GM18868 (cell line): ENCODE measurements around the gene PRR33.

Experiments
- ATAC-seq: cut with Tn5 transposase; IDR thresholded peaks from one replicate; pipeline ENCODE4 v1.9.1; 2021; ENCODE audit warnings: mild to moderate bottlenecking, moderate library complexity; ENCODE audit not compliant: unreplicated experiment

The PRR33 gene

DNA sequence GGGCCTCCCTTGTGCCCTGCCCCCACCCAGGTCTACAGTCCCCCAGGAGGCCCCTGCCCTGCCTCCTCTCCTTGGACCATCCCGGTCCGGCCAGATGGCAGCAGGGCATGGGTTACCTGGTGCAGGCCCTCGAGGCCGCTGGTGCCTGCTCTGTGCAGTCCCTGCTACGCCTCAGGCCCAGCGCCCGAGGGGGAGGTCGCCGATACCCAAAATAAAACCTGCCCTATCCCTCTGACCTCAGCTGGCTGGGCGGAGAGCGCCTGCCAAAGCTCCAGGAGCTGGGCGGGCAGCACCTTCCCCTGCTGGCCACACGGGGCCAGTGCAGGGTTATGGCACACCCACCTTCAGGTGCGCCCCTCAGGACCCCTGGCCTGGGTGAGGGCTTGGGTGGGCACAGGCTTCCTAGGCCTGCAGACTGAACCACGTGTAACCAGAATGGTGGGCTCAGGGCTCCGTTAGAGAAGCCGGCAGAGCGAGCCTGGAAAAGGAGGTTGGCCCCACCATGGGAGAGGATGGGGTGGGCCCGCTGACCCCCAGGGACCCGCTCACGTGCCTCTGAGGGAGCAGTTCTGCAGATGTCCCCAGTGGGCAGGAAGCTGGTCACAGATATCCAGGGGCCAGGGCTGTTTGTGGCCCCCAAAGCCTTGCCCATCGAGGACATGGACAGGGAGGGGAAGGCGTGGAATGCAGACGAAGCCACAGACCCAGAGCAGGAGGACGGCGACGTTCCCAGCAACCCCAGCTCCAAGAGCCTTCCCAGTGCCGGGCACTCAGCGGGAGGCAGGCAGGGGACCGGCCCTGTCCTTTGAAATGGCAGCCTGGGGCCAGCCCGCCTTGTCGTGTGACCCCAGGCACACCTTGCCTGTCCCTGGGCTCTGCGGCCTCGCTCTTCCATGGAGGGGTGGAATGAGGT is 26.1 kb upstream of the PRR33 start:
- ATAC-seq = no peak

DNA sequence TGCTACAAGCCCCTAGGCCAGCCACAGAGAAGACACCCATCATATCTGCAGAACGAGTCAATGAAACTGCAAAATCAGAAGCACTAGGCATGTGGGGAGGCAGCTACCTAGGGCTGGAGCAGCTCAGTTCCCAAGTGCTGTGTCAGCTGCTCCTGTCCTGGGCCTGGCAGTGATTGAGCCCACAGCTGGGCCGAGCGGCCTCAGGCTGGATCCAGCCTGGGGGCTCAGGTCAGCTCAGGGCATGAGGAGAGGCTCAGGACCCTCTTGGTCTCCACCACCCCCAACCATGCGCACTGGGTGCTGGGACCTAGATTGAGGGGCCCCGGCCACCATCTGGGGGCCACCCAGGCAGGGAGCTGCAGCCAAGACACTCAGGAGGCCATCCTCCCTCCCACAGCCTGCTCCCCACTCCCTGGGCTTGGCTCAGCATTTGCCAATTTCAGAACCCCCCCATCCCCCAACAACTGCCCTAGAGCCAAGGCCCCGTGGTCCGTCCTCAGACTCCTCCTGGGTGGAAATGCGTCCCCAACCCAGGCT is 25.4 kb upstream of the PRR33 start:
- ATAC-seq = no peak

DNA sequence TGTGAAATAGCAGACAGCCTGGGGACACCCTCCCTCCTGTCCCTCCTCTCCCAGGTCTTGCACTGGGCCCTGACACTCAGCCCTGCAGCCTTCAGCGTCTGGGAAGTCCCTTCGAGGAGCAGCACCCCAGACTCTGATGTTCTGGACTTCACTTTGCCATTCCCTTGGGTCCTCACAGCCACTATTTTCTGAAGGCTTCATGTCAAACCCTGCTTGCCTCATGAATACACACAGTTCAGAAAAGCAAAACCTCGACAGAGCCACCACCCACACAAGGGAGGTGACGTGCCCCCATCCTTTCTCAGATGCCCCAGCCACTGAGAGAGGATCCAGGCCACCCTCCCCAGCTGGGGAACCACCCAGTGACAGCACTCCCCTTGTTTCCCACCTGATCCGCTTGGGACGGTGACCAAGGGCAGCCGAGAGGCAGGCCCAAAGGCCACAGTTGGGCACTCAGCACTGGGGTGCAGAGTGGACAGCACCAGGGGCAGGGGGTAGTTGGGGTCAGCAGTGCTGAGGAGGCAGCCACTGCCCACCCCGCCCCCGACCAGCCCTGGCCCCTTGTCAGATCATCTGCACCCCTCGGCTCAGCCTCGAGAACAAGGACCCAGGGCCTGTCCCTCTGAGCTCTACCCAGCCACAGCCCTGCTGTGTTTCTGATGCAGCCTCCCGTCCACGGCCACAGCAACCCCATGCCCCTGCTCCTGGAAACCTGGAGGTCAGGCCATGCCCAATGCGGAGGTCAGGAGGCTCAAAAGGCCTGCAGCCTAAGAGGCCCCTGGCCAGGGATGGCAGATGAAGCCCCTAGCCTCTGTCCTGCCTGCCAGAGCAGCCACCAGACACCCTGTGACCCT is 24.7 kb upstream of the PRR33 start:
- peak; percentile 47 for ATAC-seq

DNA sequence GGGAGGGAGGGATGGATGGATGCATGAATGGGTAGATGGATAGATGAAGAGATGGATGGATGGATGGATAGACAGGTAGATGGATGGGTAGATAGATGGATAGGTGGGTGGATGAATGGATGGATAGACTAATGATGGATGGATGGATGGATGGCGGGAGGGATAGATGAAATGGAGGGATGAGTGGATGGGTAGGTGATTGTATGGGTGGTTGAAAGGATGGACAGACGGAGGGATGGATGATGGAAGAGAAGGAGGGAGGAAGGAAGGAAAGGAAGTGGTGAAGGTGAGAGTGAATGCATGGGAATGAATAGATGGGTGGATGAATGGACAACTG is 24.1 kb upstream of the PRR33 start:
- no peak for ATAC-seq

DNA sequence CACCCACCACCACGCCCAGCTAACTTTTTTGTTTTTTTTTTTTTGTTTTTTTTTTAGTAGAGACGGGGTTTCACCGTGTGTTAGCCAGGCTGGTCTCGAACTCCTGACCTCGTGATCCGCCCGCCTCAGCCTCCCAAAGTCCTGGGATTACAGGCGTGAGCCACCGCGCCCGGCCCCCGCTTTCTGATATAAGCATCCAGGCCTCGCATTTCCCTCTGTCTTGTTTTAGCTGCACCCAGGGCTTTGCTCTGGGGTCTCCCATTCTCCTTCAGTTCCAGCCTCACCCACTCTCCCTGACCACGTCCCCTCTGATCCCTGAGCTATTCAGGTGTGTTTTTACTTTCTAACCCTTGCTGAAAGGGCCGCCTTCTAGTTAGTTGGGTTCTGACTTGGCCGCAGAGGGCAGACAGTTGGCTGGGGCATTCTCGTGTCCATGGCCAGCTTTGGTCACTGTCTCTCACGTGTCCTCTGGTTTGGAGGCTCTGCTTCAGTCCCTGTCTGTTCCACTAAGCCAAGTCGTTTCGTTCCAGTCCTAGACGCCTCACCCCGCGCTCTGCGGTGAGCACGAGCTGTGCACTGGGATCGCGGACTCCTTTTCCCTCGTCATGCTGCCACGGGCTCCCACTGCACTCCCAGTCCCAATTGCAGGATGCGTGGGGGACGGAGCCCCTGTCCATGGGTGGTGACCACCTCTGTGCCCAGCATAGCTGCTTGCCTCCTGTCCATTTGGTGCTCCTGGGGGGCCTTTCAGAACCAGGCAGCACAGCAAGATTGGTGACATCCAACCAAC is 21.8 kb upstream of the PRR33 start:
- no peak for ATAC-seq

DNA sequence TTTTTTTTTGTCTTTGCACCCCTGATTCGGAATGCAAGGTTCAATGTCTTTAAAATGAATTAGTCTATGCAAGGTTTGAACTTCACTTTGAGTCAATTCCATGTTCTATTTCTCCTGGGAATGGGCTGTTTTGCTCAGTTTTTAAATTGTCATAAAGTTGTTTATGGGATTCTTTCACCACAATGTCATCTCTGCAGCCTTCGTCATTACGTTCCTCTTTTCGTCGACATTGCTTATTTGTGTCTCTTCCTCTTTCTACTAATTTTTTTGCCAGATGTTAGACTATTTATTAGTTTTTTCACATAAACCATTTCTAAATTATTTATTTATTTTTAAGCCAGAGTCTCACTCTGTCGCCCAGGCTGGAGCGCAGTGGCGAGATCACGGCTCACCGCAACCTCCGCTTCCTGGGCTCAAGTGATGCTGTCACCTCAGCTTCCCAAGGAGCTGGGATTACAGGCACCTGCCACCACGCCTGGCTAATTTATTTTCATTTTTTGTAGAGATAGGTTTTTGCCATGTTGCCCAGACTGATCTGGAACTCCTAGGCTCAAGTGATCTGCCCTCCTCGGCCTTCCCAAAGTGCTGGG is 20.7 kb upstream of the PRR33 start:
- ATAC-seq = no peak

DNA sequence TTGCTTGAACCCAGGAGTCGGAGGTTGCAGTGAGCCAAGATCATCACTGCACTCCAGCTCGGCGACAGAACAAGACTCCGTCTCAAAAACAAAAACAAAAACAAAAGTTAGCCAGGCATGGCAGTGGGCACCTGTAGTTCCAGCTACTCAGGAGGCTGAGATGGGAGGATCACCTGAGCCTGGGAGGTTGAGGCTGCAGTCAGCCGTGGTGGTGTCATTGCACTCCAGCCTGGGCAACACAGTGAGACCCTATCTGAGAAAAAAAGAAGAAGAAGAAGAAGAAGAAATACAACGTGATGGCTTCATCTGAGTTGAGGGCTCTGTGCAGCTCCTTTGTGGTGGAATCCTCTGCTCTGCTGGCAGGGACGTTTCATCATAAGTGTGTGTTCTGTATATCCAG is 17.8 kb upstream of the PRR33 start:
- no peak for ATAC-seq

DNA sequence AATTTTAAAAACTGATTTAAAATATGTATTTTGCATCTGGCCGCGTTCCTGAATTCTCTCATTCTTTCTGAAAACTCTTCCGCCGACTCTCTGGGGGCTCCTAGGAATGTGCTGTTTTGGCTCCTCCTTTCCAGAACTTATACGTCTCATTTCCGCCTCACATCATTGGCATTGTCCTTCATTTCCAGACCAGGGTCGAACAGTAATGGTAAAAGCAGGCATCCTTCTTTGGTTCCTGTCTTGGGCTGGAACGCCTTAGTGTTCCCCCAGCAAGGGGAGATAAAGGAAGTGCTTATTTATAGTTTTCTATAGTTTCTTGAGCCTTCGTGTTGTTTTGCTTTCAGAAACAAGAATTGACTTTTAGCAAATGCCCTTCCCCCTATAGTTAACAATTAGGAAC is 16.9 kb upstream of the PRR33 start:
- no peak for ATAC-seq

DNA sequence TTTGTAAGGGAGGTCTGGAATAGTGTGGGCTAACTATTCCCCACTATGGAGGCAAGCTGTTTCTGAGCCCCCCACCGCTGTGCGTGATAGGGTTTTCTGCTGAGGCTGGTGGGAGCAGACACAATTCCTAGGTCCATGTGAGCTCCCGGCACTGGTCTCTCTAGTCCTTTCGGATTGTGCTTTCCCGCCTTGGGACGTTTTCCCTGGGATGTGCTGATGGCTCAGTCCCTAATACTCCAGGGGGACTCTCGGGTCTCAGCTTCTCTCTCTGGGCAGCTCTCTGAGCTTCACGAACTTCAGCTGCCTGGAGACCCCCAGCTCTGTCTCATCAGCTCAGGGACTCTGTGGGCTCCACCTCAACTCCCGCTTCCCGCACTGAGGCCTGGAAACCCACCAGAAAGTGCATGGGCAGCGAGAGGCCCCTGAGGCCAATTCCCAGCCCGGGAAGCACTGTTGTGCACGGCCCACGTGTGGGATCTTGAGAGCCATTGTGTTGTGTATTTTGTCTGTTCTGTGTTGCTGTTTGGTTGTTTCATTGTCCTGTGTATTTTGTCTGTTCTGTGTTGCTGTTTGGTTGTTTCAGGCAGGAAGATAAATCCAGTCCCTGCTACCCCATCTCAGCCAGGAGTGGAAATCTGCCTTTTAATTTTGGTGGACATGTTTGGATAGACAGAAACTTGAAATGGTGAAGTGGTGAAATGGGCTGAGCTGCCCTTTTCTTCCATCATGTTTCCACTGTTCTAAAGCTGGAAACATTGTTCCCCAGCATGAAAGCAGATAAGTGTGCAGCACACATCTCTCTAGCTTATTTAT is 15.1 kb upstream of the PRR33 start:
- no peak for ATAC-seq

DNA sequence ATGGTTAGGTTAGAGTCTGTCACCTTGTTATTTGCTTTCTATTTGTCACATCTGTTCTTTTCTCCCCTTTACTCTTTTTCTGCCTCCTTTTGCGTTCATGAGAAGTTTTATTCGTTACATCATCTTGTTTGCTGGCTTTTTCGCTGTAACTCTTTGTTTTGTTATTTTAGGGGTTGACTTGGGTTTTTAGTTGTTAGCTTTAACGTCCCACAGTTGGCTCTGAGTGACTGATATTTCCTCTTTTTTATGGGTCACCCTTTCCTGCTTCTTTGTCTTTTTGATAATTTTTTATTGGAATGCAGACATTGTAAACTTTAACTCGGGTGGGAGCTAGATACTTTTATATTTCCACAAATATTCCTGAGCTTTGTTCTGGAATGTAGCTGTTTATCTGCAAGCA is 14.5 kb upstream of the PRR33 start:
- no peak for ATAC-seq

DNA sequence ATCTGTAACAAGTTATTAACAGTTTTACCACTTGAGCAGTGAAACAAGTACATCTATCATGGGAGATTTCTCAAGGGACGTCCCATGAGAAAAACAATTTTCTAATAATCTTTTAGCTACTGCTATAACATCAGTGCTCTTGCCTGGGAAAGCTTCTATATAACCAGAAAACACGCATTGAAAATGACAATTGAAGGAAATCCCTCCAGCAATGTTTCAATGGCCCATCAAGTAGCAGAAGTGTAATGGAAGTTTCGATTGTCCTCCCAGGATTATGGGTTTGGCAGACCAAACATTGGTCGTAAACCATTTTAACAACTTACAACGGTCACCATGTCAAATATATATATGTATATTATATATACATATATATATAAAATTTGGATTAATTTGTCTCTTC is 8.0 kb upstream of the PRR33 start:
- no peak for ATAC-seq

DNA sequence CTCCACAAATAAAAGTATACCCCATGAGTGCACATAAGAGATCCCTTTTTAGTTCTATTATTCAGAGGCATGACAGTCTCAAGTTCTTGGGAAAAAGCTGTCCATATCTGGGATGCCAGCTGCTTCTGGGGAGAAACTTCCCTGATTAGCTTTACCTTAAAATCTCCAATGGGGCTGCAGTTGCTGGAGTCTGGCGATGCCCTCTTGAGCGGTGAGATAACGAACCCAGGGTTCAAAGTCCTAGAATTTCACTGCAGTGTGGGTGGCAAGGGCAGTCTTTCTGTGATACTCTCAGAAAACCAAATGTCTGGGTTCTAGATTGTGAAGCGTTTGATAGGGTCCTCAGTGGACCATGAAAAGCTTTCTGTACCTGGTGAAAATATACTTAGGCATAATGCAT is 7.4 kb upstream of the PRR33 start:
- no peak for ATAC-seq

DNA sequence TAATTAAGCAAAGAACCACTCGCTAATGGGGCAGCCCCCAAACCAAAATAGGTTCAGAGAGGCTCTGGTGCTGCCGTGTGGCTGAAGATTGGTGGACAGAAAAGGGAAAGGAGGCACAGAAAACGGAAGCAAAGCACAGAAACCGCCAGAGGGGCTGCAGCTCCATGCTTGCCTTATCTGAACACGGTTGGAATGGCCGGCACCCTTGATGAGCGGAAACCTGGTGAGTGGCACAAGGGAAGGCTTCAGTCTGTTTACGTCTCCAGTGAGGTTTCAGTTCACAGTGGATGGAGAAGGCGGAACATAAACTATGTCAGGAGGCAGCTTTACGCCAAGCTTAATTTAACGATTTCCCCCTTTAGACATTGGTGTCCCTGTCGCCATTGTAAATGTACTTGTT is 5.2 kb upstream of the PRR33 start:
- no peak for ATAC-seq

DNA sequence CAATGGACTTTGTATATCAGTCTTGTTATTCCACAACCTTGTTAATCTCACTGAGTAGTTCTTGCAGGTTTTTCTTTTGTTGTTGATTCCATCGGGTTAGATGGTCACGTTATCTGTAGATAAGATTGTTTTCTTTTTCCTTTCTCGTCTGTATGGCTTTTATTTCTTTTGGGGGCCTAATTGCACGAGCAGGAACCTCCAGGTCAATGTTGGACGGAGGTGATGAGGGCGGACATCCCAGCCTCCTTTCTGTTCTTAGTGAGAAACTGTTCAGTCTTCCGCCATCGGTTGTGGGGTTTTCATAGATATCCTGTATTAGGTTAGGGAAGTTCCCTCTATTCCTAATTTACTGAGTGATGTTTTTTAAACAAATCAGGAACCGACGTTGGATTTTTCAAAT is 4.8 kb upstream of the PRR33 start:
- no peak for ATAC-seq

DNA sequence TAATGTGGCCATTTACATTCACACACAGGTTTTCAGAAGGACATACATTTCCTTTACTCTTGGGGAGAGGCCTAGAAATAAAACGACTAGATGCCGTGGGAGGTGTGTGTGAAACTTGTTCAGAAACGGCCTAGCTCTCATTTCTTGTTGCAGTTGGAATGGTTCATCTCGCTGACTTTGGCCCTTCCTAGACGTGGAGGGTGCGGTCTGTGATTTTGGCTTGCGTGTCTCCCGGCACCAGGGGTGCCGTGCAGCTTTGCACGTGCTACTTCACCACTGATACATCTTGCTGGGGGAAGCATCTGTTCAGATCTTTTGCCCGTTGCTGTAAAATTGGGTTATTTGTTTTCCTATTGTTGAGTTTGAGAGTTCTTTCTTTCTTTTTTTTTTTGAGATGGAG is 3.1 kb upstream of the PRR33 start:
- no peak for ATAC-seq

DNA sequence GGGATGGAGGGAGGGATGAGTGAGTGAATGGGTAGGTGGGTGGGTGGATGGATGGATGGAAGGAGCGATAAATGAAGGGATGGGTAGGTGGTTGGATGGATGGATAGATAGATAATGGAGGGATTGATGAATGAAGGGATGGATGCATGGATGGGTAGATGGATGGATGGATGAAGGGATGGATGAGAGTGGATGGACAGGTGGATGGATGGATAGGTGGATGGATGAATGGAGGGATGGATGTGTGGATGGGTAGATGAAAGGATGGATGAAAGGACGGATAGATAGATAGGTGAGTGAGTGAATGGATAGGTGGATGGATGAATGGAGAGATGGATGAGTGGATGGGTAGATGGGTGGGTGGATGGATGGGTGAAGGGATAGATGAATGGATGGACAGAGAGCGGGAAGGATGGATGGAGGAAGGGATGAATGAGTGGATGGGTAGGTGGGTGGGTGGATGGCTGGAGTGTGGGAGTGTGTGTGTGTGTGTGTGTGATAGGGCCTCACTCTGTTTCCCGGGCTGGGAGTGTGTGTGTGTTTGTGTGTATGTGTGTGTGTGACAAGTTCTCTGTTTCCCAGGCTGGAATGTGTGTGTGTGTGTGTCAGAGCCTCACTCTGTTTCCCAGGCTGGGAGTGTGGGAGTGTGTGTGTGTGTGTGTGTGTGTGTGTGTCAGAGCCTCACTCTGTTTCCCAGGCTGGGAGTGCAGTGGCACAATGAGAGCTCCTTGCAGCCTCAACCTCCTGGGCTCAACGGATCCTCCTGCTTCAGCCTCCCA is 2.1 kb upstream of the PRR33 start:
- ATAC-seq = no peak

DNA sequence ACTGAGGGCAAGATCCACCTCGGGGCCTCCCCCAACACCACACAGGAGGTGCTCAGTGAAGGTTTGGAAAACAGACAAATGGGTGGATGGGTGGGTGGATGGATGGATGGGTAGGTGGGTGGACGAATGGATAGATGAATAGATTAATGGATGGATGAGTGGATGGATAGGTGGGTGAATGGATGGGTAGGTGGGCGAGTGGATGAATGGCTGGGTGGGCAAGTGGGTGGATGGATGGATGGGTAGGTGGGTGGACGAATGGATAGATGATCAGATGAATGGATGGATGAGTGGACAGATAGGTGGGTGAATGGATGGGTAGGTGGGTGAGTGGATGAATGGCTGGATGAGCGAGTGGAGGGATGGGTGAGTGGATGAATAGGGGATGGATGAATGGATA is 863 bp upstream of the PRR33 start:
- no peak for ATAC-seq

DNA sequence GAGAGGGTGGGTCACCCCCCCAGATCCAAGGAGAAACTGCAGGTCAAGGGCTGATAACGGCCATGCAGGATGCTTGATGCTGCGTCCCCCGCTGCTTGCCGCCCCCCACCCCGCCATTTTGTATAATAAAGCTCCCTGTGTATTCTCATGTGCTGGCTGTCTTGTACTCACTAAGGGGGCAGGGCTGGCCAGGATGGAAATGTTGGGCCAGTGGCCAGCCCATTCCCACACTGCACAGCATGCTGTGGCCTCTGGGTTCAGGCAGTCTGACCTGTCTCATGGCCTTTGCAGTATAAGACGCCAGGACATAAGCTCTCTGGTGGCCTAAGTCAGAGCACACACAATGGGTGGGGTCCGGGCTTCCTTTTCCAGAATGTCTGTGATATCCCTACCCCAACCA is 421 bp upstream of the PRR33 start:
- ATAC-seq = no peak
